Dermis blood vessel endothelial cell (primary cell): ENCODE data around the gene LAMTOR5. TPM values are rescaled to one million over a fixed set of nuclear protein-coding genes. Genes with fewer than 3 reads are reported as not detected.

Experiments
- DNase-seq: peaks from one replicate; pipeline ENCODE4 v3.0.0; 2010
- total RNA-seq: library from RNA; depleted of rRNA; stranded (reverse); fragments of >200 nt; gene quantifications from 2 replicates; pipeline ENCODE4 v1.2.3, GENCODE V29; 2014

The LAMTOR5 gene
- total RNA-seq, 1 donor from 2014 or later: 61.4 TPM

DNA sequence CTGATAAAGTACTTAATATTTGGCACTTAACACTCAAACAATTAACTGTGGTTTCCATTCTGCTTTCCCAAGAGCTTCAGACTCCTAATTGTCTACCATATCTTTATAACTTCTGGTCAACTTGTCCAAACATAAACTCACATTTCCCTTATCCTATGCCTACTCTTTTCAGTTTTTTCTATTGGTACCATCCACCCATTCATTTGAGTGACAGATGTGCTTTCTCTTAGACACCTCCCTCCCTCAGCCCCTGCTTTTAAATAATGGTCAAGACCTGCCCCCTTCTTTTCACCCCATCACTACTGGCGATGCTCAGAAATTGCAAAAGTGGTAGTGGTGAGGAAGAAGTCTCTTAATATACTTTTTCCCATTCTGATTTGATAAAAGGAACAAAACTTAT lies 22.1 kb downstream of the LAMTOR5 start:
- DNase-seq: no peak

DNA sequence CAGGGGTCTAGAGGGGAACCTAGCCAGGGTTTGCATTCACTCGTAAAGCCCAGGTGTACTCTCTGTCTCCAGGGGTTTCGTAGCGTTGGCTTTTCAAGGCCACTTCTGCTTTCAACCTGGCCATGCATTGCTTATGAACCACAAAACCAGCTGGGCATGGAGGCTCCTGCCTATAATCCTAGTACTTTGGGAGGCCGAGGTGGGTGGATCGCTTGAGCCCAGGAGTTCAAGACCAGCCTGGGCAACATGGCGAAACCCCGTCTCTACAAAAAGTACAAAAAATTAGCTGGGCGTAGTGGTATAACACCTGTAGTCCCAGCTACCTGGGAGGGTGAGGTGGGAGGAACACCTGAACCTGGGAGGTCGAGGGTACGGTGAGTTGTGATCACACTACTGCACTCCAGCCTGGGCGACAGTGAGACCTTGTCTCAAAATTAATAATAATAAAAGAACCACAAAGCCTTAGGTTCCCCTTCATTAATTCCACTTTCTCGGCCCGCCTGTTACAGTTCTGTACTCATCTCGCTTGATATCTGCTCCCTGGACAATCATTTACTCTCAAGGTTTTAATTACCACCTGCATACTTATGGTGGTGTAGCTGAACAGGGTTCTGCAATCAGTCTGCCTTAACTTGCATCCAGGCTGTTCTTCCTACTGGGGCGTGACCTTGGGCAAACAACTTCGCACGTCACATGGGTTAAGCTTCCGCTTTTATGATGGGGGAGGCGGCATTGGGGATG lies 22.7 kb downstream of the LAMTOR5 start:
- no peak for DNase-seq

DNA sequence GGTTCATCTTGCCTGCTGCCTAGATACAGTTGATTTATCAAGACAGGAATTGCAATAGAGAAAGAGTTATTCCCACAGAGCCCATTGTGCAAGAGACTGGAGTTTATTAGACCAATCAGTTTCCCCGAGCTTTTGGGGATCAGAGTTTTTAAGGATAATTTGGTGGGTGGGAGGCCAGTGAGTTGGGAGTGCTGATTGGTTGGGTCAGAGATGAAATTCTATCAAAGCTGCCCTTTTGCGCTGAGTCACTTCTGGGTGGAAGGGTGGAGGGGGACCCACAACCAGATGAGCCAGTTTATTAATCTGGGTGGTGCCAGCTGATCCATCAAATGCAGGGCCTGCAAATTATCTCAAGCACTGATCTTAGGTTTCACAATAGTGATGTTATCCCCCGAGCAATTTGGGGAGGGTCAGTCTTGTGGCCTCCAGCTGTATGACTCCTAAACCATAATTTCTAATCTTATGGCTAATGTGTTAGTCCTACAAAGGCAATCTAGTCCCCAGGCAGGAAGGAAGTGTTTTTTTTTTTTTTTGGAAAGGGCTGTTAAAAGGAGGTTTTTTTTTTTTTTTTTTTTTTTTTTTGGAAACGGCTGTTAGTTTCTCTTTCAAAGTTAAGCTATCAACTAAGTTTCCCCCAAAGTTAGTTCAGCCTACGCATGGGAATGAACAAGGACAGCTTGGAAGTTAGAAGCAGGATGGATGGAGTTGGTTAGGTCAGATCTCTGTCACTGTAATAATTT lies 24.1 kb downstream of the LAMTOR5 start:
- DNase-seq: no peak

DNA sequence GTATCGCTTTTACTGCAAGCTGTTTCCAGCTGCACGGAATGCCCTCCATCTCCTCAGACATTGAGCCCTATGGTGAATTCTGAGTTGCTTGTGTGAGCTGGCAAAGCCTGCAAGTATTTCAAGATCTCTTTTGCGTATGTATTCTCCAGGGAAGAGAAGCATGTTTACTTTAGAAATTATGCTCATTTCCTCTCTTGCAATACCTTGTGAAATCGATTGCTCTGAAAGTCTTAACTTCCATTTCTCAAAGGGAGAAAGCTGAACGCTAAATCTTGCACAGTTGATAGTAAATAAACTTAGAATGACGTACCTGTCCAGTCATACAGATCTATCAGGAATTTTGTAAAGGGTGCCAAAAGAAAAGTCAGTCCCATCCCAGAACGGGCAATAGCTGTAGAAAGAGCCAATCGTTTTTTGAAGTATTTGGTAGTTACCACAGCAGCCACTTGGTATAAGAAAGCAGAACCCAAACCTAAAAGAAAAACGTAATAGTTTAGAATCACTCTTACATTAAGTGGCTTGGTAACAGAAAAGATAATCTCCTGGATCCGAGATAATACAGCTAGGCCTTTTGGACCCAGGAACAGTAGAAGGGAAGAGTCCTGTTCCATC lies 26.7 kb downstream of the LAMTOR5 start:
- DNase-seq: no peak

DNA sequence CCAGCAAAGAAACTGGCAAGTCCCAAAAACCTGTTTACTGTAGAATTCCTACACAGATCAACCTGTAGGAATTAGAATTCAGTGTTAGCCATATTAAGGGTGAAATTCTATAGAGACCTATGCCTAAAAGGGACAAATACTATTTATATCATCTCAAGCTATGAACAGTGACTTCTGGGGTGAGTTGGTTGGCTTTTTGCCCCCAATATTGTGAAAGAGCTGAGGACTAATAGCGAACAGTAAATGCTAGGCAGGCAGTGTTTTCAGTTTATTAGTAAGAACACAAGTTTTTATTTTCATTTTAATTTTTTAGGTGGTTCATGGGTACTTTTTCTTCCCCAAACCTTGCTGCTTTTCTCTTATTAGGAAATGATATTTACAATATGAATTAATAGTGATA lies 32.0 kb downstream of the LAMTOR5 start:
- DNase-seq: no peak

DNA sequence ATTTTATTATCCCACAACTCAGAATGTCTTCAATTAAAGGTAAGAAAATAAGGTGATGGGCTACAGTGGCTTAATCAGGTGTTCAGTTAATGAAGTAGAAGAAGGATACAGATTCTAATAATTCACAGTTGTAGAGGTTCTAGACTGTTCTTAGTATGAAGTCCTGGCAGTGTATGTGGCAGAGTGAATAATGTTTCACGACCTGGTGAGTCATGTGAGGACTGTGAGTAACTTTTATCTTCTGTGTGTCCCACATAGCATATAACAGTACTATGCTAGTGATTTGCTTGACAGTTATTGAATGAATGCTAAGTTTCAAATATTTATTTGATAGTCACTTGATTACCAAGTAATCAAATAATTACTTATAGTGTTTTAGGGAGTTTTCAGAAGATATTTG lies 36.7 kb downstream of the LAMTOR5 start:
- DNase-seq: peak; percentile 49

DNA sequence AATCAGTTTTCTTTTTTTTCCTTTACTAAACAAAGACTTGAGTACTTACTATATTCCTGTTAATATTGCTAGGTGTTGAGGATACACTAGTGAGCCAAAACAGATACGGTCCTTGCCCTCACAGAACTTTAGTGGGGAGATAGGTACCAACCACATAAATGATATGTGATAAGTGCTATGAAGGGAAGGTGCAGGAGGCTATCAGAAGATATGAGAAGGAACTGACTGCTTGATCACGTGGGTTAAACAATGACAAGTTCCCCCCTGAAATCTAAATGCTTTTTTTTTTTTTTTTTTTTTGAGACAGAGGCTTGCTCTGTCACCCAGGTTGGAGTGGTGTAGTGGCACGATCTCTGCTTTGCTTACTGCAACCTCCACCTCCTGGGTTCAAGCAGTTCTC lies 43.3 kb downstream of the LAMTOR5 start:
- no peak for DNase-seq

DNA sequence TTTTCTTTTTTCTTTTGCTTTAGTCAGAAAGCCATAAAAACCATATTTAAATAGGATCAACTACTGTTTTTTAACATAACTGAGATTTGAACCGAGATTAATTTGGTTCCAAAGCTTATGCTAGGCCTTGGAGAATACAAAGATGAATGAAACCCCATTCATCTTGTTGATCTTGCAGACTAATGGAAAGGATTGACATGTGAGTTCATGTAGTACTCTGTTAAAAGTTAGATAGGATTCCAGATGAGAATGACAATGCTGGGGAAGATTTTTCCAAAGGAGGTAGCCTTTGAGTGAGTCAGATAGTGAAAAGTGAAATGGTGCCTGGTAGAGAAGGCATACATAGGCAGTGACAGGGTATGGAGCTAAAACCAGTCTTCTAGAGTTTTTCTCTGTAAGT lies 45.6 kb downstream of the LAMTOR5 start:
- DNase-seq: no peak

DNA sequence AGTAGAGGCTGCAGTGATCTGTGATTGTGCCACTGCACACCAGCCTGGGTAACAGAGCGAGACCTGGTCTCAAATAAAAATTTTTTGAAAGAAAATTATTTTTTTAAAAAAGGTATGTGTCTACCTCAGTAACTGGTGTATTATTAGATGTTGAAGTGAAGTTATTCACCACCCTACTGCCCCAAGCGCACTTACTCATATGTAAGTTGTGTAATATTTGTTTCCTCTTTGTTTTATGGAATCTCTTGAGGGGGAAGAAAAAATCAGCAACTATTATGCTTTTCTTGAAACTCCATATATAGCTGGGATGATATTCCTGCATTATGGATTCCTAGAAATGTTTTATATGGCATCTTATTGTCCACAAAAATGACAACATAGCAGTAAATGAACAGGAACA lies 47.1 kb downstream of the LAMTOR5 start:
- DNase-seq: no peak

DNA sequence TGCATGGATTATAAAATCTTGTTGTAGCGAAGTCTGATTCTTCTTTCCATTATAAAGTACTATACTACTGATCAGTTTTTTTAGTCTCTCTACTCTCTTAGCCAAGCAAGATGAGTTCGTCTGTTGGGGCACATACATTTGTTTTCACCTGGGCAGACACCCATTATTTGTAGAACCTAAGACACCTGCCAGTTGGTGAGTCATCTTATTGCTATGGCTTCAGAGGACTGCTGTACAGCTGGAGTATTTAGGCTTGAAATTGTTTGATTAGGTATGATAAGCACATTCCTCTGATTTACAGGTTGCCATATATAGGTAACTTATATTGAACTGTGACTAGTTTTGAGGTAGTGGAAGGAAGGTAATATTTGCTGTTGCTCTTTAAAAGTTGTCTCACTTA lies 51.1 kb downstream of the LAMTOR5 start:
- DNase-seq: peak; percentile 8

DNA sequence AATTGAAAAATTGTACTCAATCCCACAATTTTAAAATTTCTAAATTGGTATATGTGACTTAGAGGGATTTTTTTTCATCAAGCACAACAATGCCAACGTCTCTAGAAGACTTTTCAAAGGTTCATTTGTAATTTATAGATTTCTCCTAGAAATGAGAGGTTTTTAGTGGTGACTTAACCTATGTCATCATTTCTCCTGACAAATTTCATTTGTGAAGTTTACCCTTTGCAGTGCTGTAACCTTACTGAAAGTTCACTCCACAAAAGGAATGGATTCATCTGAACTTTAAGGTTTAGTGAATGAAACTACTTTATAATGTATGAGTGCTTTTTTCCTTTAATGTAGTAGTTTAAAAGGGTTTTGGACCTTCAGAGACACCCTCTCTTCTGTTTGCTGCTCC lies 52.2 kb downstream of the LAMTOR5 start:
- DNase-seq: no peak

Other genes with a start within 250 kb of the LAMTOR5 start
- gene KCNC4, start 197.4 kb downstream of the LAMTOR5 start, total RNA-seq: 5.1 and 5.8 TPM in 2 replicates
- gene RBM15, start 68.3 kb downstream of the LAMTOR5 start, total RNA-seq: 43.1 and 43.3 TPM in 2 replicates
- 1.4 and 1.7 TPM in 2 replicates for gene SLC16A4, start 16.7 kb downstream of the LAMTOR5 start, total RNA-seq
- 0.09 TPM in 1 of 2 replicates, not detected in the other for gene PROK1, start 43.5 kb upstream of the LAMTOR5 start, total RNA-seq
- not detected in 2 replicates for gene KCNA10, start 111.5 kb upstream of the LAMTOR5 start, total RNA-seq
- not detected in 2 replicates for gene KCNA2, start 198.7 kb upstream of the LAMTOR5 start, total RNA-seq